Body of pancreas (tissue), 4 donors: ENCODE data around the gene LRRFIP1.
"Not testable (repeated sequence)": the region's sequence is repeated elsewhere in the genome, so short reads cannot be mapped to it uniquely, and the experiment has no call there.

Source experiments
- POLR2A ChIP-seq, 3 donors: fragments of 450-650 bp; IDR thresholded peaks; one replicate each; pipeline ENCODE4 v1.6.1; 2016; ENCODE audit warnings: antibody characterized with exemption in 3 of 3, mild to moderate bottlenecking in 2 of 3
- TF ChIP-seq, protein P1 (sequence below), 7 experiments: fragments of 450-650 bp in 4 of 7; fragments of 200-600 bp in 3 of 7; sonication (generic) in 3 of 7; IDR thresholded peaks; one replicate each; pipeline ENCODE4 v1.5.1; 2016 to 2019; ENCODE audit warnings: antibody characterized with exemption in 7 of 7

DNA sequence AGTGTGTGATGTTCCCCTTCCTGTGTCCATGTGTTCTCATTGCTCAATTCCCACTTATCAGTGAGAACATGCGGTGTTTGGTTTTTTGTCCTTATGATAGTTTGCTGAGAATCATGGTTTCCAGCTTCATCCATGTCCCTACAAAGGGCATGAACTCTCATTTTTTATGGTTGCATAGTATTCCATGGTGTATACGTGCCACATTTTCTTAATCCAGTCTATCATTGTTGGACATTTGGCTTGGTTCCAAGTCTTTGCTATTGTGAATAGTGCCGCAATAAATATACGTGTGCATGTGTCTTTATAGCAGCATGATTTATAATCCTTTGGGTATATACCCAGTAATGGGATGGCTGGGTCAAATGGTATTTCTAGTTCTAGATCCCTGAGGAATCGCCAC lies 156.3 kb downstream of the LRRFIP1 start:
- TF ChIP-seq, protein P1, sequence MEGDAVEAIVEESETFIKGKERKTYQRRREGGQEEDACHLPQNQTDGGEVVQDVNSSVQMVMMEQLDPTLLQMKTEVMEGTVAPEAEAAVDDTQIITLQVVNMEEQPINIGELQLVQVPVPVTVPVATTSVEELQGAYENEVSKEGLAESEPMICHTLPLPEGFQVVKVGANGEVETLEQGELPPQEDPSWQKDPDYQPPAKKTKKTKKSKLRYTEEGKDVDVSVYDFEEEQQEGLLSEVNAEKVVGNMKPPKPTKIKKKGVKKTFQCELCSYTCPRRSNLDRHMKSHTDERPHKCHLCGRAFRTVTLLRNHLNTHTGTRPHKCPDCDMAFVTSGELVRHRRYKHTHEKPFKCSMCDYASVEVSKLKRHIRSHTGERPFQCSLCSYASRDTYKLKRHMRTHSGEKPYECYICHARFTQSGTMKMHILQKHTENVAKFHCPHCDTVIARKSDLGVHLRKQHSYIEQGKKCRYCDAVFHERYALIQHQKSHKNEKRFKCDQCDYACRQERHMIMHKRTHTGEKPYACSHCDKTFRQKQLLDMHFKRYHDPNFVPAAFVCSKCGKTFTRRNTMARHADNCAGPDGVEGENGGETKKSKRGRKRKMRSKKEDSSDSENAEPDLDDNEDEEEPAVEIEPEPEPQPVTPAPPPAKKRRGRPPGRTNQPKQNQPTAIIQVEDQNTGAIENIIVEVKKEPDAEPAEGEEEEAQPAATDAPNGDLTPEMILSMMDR (IDR thresholded peaks at IDR 0.05), result not testable (repeated sequence)
- TF ChIP-seq POLR2A (IDR thresholded peaks at IDR 0.05), result not testable (repeated sequence)
